NCI-H82 treated with DMSO at 0.1 percent for 48 hours (cell line): ENCODE measurements around the gene MROH8.
"Not testable (repeated sequence)": the region's sequence is repeated elsewhere in the genome, so short reads cannot be mapped to it uniquely, and the experiment has no call there.

ENCODE experiments used
- DNase-seq: peaks from one replicate; lab custom pipeline; 2025; ENCODE audit not compliant: unreplicated experiment; lab: John Stamatoyannopoulos, UW

Gene MROH8

DNA sequence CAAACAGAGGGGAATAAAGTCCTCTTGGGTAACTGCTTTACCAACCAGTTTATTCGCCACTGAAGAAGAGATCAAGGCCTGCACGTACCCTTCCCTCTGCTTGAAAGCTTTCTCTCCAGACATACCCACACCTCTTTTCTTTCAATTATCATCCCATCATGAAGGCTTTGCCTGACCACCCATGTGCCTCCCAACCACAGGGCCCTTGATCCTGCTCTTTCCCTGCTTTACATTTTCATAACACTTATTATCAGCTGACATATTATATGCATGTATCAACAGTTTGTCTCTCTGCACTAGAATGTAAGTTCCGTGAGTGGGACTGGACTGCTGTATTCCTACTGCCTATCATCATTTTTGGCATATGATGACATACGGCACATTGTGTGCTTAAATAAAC is 21.1 kb downstream of the MROH8 start:
- DNase-seq, result no peak

DNA sequence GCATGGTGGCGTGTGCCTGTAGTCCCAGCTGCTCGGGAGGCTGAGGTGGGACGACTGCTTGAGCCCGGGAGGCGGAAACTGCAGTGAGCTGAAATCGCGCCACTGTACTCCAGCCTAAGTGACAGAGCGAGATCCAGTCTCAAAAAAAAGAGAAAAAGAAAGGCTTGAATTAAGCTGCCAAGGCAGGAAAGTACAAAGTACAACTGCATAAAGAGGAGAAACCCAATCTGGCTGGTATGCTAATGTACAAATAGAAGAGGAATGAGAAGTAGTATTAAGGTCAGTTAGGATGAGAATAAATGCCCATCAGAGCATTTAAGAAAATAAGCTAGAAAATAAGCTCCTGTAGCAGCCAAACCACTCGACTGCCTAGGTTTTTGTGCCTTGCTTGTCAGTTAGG is 23.4 kb downstream of the MROH8 start:
- DNase-seq, result no peak

DNA sequence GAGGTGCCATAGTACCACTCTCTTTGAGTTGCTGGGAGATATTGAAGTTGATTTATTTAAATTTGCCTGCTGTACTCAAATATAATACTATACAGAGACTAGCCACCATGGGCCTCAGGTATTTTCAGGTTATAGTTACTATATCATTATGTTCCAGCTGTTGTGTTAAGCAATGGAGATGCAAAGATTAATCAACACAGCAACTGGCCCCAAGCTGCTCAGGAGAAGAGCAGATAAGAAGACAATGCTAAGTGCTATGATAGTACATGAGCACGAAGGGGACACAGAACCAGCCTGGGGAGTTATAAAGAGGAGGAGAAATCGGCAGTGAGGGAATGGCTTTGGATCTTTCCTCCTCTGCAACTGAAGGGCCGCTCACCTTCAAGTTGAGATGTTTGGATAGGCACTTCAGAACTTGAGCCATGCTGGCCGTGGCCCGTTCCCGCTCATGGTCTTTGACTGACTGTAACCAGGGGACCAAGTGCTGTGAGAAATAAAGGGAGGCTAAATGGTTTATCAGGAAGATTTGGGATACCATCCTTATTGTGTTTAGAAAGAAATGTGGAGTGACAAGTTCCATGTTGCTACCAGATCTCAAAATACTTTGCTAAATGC is 24.6 kb downstream of the MROH8 start:
- no peak for DNase-seq

DNA sequence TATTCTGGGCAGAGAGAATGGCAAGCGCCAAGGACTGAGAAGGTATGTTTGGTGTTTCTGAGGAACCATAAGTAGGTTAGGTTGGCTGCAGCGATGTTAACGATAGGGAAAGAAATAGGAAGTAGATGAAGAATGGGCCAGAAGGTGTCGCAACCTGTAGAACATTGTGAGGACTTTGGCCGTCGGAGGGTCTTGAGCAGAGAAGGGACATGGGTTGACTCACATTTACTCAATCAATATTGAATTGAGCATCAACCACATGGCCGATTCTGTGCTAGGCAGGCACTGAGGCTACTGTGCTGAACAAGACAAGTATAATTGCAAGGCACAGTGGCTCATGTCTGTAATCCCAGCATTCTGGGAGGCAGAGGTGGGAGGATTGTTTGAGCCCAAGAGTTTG is 27.1 kb downstream of the MROH8 start:
- no peak for DNase-seq

DNA sequence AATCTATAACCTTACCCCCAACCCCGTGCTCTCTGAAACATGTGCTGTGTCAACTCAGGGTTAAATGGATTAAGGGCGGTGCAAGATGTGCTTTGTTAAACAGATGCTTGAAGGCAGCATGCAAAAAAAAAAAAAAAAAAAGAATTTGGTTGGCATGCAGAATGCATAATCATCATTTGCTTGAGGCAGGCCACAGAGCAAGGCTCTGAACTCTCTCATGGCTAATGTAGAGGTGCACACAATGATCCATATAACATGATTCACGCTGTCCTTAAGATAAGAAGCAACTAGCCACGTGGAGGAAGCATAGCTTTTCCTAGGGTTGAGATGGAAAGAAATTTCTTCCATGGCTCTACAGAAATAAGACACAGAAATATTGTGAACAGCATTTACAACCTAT is 27.8 kb downstream of the MROH8 start:
- no peak for DNase-seq

DNA sequence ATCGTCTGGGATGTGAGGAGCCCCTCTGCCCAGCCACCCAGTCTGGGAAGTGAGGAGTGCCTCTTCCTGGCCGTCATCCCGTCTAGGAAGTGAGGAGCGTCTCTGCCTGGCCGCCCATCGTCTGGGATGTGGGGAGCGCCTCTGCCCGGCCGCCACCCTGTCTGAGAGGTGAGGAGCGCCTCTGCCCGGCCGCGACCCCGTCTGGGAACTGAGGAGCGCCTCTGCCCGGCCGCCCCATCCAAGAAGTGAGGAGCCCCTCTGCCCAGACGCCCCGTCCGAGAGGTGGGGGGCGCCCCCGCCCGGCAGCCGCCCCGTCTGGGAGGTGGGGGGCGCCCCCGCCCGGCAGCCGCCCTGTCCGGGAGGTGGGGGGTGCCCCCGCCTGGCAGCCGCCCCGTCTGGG is 28.5 kb downstream of the MROH8 start:
- not testable (repeated sequence) for DNase-seq

DNA sequence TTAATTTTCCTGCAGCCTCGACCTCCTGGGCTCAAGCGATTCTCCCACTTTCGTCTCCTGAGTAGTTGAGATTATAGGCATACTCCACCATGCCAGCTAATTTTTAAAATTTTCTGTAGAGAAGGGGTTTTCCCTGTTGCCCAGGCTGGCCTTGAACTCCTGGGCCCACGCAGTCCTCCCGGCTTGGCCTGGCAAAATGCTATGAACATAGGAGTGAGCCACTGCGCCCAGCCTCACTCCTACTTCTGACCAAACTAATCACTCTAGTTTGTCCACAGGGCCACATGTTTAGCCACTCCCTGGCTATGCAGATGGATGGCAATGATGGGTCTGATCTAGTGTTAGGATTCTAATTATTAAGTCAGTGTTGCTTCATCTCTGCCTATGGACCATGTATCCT is 32.1 kb downstream of the MROH8 start:
- DNase-seq, result no peak

DNA sequence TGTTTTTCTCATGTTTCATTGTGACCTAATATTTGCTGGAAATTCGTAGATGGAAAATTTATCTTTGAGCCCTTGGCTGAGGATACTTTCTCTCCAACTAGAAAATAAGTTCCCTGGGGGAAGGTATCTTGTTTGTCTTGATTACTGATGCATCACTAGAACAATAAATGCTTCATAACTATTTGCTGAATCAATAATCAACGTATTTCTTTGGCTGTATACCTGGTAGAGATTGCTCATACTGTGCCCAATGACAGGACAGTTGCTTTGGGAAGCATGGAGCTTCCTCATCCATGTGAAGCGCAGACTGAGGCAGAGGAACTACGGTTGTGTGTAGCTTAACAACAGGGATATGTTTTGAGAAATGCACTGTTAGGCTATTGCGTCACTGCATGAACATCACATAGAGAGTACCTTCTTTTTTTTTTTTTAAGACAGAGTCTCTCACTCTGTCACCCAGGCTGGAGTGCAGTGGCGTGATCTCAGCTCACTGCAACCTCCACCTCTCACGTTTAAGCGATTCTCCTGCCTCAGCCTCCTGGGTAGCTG is 34.4 kb downstream of the MROH8 start:
- no peak for DNase-seq

DNA sequence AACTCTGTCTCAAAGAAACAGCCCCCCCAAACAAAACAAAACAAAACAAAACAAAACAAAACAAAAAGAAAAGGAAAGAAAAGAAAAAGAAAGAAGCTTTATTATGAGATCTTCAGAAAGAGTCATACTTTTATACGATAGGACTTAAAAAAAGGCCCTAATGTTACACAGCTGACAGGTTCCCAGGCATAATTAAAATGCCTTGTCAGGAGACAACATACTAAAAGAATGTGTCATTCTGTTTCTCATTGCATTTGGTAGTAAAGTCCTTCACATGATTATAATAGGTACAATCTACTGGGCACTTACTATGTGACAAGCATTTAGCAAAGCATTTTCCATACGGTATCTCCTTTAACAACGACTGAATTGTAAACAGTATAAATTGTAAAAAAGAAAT is 36.6 kb downstream of the MROH8 start:
- no peak for DNase-seq

DNA sequence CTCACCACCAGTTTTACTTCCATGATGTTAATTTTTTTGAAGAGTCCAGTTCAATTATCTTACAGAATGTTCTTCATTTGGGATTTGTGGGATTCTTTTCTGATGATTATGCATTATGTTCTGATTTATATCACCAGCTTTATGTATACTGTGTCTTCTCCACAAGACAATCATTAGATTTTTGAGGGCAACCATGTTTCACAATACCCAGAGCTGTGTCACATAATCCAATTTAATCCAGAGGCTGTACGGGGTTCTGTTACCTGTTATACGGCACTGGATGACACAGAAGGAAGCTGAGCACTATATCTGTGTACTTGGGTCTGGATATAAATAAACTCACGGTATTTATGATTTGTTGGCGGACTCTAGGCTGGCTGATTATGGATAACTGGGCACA is 41.8 kb downstream of the MROH8 start:
- peak; percentile 5 for DNase-seq

DNA sequence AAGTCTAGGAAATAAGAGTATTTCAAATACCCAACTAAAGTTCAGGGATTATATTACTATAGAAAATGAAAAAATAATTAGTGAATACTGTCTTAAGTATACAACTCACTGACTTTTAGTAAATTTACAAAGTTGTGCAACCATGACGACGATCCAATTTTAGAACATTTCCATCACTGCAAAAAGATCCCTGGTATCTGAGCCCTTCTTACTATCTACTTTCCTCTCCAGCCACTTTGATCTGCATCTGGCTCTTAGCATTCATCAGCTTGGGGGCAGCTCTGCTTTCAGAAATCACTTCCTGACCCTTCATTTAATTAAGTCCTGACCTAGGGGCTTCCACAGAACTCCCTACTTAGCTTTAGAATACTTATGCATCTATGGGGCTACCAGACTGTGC is 45.4 kb downstream of the MROH8 start:
- DNase-seq, result no peak

DNA sequence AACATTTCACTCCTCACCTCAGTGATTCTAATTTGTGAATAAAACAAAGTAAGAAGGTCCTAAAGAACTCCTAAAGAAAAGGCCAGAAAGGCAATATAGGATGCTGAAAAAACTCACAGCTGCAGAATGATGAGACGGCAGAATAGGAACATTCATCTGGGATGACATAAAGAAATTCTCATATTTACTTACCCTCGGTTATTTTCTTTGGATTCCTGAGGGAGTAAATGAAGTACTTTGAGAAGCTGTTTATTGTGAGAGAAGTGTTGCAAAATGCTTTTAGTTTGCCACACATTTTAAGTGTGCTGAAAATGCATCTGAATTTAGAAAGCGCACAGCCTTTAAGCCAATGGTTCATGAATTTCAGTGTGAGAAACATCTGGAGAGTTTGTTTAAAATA is 47.9 kb downstream of the MROH8 start:
- DNase-seq, result no peak

DNA sequence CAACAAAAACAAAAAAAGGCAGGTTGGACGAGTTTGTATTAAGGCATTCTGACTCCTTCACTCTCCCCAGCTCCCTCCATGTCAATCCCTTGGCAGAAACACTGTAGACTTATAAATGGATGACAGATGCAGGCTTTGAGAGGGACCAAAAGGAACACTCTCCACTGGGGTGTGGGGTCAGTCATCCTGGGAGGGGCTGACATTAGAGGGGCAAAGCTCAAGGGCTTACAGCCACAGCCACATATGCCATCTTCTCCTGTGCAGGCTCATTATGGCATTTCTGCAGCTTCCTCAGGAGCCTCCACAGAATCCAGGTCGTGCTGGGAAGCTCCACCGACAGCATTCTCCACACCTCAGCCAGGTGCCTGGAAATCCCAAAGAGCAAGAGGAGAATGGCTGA is 50.5 kb downstream of the MROH8 start:
- peak; percentile 9 for DNase-seq

DNA sequence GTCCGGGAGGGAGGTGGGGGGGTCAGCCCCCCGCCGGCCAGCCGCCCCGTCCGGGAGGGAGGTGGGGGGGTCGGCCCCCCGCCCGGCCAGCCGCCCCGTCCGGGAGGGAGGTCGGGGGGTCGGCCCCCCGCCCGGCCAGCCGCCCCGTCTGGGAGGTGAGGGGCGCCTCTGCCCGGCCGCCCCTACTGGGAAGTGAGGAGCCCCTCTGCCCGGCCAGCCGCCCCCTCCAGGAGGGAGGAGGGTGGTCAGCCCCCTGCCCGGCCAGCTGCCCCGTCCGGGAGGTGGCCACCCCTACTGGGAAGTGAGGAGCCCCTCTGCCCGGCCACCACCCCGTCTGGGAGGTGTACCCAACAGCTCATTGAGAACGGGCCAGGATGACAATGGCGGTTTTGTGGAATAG is 53.1 kb downstream of the MROH8 start:
- DNase-seq, result not testable (repeated sequence)

DNA sequence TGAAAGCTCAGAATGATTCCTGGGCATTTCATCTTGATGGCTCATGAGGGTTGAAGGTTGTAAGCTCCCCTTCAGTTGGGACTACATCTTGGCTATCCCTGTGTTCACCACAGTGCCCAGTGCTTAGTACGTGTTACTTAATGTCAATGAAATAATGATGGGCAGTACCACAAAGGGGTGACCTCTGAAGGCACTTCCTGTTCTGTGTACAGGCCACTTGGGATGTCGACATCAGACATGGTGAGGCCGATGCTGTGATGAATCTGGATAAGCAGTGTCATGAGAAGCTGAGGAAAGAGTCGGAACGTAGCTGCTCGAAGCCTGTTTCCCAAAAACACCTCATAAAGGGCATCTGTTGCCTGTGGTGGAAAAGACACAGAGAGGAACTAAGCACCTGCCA is 55.9 kb downstream of the MROH8 start:
- DNase-seq, result no peak

DNA sequence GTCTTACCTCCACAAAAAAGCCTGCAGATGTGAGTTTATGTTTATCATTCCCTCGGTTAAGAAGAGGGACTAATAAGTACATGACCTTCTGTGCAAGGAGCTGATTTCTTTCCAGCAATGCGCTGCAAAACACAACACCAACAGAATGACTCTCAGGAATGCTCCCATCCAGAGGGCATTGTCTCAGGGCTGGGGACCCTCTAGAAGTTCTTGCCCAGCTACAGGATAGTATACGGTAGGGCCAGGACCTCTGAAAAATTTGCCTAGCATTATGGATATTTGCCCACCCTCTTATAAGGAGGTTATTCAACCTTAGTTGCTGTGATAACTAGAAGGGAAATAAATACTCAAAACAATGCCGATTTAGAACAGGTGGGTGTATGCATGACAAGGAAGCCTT is 58.9 kb downstream of the MROH8 start:
- no peak for DNase-seq

DNA sequence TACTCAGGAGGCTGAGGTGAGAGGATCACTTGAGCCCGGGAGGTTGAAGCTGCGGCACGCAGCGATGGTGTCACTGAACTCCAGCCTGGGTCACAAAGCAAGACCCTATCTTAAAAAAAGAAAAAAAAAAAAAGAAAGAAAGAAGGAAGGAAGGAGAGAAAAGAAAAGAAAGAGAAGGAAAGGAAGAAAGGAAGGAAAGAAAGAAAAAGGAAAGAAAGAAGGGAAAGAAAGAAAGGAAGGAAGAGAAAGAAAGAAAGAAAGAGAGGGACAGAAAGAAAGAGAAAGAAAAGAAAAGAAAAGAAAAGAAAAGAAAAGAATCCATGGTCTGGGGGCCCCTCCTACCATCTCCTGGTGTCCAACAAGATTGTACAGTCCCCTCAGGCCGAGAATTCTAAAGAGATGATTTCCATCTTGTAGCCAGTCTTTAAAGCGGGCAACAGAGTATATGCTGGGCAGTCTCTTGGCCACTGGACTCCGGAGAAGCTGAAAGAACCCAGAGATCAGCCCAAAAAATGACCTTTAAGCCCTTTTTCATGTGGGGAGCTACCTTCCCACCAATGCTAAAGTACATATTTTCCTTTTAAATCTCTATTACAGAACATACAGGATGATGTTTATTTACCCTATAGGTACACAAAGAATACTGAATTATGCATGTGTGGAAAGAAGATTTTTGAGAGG is 59.9 kb downstream of the MROH8 start:
- no peak for DNase-seq

DNA sequence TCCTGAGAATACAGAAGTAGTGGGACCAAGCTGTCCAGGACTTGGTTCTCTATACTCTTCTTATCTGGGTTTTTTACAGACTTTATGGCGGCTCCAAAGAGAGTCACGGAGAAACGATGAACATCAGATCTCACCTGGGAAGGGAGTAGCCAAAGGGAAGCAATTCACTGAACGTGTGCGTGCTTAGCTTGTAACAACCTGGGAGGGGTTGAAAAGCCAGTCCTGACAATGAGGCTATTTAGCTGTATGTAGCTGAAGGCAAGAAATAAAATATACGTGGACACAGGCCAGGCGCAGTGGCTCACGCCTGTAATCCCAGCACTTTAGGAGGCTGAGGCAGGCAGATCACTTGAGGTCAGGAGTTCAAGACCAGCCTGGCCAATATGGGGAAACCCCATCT is 65.3 kb downstream of the MROH8 start:
- no peak for DNase-seq

DNA sequence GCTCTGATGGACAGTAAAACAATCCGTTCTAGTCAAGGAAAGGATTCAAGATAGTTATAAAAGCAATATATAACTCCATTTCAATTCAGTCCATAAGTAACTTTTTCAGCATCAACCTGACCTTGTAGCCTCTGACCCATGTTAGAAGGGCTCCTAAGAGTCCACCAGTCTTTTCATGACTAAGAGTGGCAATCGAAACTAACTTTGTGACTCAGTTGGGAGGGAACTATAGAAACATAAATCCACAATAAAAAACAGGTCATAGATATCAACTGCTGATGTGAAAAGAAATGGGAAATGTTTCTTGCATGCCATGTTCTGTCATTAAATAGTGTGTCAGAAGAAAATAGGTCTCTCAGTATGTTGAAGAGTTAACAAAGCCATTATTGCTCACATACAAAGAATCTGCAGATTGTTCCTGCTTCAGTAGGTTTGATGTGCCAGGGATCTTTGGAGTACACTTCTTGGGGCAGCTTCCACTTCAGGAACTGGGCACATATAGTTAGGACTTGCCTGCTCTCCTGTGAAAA is 67.4 kb downstream of the MROH8 start:
- no peak for DNase-seq

DNA sequence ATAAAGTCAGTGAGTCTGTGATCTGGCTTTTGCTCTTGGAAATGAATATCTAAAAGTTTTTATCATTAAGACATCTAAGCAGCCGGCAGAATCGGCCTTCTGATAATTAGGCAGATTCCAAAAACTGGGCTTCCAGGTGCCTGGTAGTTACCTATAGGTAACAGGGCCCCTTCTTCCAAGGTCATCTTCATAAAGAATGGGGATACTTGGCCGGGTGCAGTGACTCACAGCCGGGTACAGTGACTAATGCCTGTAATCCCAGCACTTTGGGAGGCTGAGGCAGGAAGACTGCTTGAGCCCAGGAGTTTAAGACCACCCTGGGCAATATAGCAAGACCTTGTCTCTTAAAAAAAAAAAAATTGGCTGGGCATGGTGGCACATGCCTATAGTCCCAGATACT is 70.7 kb downstream of the MROH8 start:
- DNase-seq, result no peak

DNA sequence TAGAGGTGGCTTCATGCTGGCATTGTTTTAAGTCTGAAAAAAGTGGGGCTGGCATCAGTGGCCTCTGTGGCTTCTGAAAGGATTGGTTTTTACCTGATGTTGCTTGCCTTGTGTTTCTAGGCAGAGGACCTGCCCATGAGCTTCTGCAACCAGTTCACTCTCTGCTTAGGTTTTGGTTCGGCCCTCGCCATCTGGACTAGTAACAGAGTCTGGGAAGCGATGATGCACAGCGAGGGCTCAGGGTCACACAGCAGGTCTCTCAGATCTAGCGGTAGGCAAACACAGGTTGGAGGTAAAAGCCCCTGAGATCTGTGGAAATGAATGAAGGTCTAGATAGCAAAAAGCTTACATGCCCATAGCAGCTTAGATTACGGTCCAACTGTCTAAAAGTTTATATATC is 76.8 kb downstream of the MROH8 start:
- DNase-seq, result no peak

DNA sequence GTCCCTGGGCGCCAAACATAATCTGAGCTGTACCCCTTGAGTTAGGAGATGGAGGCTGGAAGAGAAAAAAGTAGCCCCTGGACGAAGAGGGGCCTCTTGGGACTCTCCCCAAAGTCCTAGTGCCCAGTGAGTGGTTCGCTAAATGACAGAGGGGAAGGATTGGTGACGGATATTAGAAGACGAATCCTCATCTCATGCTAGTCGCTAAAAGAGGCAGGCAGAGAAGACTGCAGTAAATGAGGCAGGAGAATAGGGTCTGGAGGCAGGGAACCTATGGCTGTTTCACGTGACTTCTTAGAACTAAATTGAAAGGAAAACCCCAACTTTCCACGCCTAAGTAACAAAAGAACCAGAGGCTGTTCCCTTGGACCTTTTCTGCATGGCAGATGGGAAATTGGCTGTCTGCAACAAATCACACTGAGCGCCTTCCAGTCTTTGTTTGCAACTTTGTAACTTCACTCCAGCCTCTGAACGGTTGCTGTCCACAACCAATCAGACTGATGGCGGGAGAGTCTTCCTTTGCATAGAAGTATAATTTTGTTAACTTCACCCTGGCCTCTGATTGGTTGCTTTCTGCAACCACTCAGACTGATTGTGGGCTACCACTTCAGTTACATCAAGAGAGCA is 82.8 kb downstream of the MROH8 start:
- no peak for DNase-seq
